Activated CD4-positive, CD25-positive, alpha-beta regulatory T cell (primary cell): ENCODE measurements around the gene PTPN14.

Source experiments
- DNase-seq, 4 experiments: peaks; one replicate each; lab custom pipeline; 2025; lab: John Stamatoyannopoulos, UW

PTPN14 gene

GRCh38 chr1:214305164-214305751, 246.1 kb downstream of the PTPN14 start:
- DNase-seq = no peak

DNA sequence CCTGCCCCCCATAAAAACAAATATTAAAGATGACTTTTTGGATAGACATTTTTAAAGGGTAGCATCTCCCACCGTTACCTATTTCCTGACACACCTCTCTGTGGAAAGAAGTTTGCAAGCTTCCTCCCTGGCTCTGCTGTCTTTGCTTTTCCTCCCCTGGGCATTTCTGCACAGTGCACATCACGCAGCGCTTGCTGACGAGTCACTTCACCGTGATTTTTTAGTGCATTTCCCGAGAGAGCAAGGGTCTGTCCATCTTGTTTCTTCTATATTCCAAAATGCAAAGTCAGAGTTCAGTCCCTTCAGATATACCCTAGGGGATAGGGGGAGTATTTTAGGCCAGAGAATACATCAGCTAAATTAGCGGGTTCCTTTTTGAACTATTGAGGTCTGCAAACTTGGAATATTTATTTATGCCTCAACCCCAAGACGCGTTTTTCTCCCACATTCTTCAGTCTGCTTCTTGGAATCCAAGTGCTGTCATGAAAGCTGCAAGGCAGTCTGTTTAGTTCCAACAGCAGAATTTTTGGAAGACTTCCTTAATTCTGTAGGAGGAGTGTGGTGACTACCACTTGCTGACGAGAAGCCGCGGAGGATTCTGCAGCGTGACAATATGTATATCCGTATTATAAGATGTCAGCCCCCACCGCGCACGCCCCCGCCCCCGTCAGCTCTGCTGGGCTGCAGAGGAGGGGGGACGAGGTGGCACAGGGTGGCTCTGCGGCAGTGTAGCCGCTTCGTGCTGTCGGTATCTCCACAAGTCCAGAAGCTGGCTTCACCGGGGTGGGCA, 248.1 kb downstream of the PTPN14 start:
- DNase-seq = no peak

GRCh38 chr1:214301526-214301925, 249.9 kb downstream of the PTPN14 start:
- no peak for DNase-seq

GRCh38 chr1:214300149-214300780, 251.1 kb downstream of the PTPN14 start:
- no peak for DNase-seq
